ENCODE measurements around the gene SEMA7A. TPM values are rescaled to one million over a fixed set of nuclear protein-coding genes. Genes with fewer than 3 reads are reported as not detected.

Gene SEMA7A
- total and polyA plus RNA-seq, 9 of the 15 experiments (the other 6 are each of a cell fraction or from before 2014, with no cell fraction given), result 0.04 to 8.2 (median 5.4) TPM; not detected in 1

DNA sequence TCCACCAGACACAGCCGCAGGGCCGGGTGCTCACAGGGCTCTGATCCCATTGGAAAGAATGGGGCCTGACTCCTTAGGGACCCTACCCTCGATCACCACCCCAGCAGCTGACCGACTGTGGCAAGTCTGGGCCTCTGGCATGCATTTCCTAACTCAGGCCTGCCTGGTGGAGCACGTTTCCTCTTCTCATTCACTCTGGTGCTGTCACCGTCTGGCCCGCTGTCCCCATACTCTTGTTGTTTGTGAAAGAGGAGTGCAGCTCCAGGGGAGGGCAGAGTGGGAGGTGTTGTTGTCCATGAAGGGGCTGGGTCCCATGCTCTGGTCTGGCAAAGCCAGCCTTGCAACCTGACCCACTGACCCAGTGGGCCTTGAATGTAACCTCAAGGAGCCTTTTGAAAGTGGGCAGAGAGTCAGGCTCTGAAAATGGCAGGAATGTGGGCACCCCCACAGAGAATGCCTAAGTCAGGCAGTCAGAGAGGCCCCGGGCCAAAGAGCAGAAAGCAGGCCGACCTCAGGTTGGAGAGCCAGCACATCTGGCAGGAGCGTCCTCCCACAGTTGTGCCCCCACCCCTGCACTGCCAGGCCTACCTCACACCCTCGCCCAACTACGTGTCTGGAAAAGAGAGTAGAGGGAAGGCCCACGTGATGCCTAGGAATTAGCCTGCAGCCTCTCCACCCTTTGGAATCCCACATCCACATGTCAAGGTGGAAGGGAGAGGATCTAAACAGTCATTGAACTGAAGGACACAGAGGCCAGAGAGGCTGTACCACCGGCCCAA is 10.9 kb downstream of the SEMA7A start:
- in situ Hi-C loops (cut with MboI) (no loop called here), intact Hi-C loops (cut with micrococcal nuclease) (no loop called here)
- Histone ChIP-seq H3K4me2 (ENCODE audit: insufficient read depth, low read length) (no peak overlapping the region), H2AFZ (ENCODE audit: low read depth, low read length) (no peak overlapping the region), H3K79me2 (ENCODE audit: control insufficient read depth, insufficient read depth, low read length) (peaks cover 92% of the 10 kb centered on the region), H3K9me1 (ENCODE audit: control insufficient read depth, insufficient read depth, low read length) (peaks cover 8% of the 10 kb centered on the region), H3K27me3 (ENCODE audit: control insufficient read depth in 2 of 2, insufficient read depth in 2 of 2, low read length in 2 of 2) (no peaks in the 10 kb centered on the region), H3K4me1 (replicated peaks in 1 of 2; ENCODE audit: control insufficient read depth in 2 of 2, insufficient read depth in 2 of 2, low read length in 2 of 2) (peaks cover 56 to 78% of the 10 kb centered on the region in 2 experiments), H3K36me3 (ENCODE audit: control insufficient read depth, insufficient read depth, low read length) (peaks cover 45% of the 10 kb centered on the region), H4K20me1 (replicated peaks; ENCODE audit: control insufficient read depth, insufficient read depth, low read length) (peaks cover 40% of the 10 kb centered on the region), H3K27ac (ENCODE audit: extremely low read depth, low read depth, low read length) (no peak overlapping the region; the same call in 2 of the 3 replicates), H3K4me3 (no peak overlapping the region), H3K9ac (ENCODE audit: insufficient read depth in 1 of 2, low read depth in 2 of 2, low read length in 2 of 2) (peak overlapping the region in 1 of 2 experiments; percentile 30; a peak in 3 of 4 replicates), H3K9me3 (replicated peaks; ENCODE audit: control insufficient read depth, insufficient read depth, low read depth, low read length) (no peaks in the 10 kb centered on the region)
- no peak for ATAC-seq
- CTCF ChIA-PET (ENCODE audit: low intra/inter-chr PET ratio), result no interaction called here
- BruUV-seq (replicated peaks), result no TSS peak
- no peak for DNase-seq (ENCODE audit: extremely low read depth in 1 of 4, low spot score in 3 of 4)
- TF ChIP-seq ZNF395 (CRISPR knock-in tag; IDR thresholded peaks at IDR 0.05) (no peak), ZFP36 (IDR thresholded peaks at IDR 0.05; ENCODE audit: low read depth, low read length, partially characterized antibody) (peak; percentile 33)
- WGBS (ENCODE audit: insufficient coverage, low coverage, missing lambda C conversion rate), result 72% methylated on average over 14 of the region's 14 CpGs
- POLR2A ChIA-PET, result interaction anchor here (0.6 to 1.3 kb wide), 2 partner anchors 10 to 621 kb away, joined by 3 to 6 read pairs; no protein-coding TSS in a partner anchor
- FAIRE-seq, result no peak

Data from K562 (cell line).